ENCODE results near the gene EMC10.

DNA sequence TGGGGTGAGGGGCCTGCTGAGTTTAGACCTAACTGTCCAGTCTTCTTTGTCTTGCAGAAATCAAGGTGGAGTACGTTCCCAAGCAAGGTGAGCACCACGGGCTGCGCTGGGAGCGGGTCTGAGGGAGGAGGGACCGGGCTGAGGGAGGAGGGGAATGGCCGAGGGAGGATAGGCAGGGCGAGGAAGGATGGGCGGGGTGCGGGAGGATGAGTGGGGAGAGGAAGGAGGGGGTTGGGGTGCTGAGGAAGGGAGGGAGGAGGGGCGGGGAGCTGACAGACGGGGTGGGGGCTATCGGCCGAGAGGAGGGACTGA, 25.1 kb upstream of the EMC10 start:
- TF ChIP-seq, protein P1, sequence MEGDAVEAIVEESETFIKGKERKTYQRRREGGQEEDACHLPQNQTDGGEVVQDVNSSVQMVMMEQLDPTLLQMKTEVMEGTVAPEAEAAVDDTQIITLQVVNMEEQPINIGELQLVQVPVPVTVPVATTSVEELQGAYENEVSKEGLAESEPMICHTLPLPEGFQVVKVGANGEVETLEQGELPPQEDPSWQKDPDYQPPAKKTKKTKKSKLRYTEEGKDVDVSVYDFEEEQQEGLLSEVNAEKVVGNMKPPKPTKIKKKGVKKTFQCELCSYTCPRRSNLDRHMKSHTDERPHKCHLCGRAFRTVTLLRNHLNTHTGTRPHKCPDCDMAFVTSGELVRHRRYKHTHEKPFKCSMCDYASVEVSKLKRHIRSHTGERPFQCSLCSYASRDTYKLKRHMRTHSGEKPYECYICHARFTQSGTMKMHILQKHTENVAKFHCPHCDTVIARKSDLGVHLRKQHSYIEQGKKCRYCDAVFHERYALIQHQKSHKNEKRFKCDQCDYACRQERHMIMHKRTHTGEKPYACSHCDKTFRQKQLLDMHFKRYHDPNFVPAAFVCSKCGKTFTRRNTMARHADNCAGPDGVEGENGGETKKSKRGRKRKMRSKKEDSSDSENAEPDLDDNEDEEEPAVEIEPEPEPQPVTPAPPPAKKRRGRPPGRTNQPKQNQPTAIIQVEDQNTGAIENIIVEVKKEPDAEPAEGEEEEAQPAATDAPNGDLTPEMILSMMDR (IDR thresholded peaks at IDR 0.05): no peak
- no peak for TF ChIP-seq POLR2A (IDR thresholded peaks at IDR 0.05)

Measured in thyroid gland (tissue), 4 donors.